DND-41 (cell line): ENCODE results near the gene TRA2A.

Experiments used
- EZH2 ChIP-seq: IDR thresholded peaks from 3 replicates; pipeline ENCODE4 v1.6.1; 2012; ENCODE audit warnings: borderline replicate concordance, low read depth, mild to moderate bottlenecking, moderate library complexity, low read length, inconsistent platforms; ENCODE audit not compliant: severe bottlenecking
- TF ChIP-seq, protein P1 (sequence below): IDR thresholded peaks from 2 replicates; pipeline ENCODE4 v1.5.1; 2012; ENCODE audit warnings: borderline replicate concordance, low read length, moderate library complexity, mild to moderate bottlenecking; ENCODE audit not compliant: poor library complexity, severe bottlenecking; ENCODE audit errors: extremely low read depth

DNA sequence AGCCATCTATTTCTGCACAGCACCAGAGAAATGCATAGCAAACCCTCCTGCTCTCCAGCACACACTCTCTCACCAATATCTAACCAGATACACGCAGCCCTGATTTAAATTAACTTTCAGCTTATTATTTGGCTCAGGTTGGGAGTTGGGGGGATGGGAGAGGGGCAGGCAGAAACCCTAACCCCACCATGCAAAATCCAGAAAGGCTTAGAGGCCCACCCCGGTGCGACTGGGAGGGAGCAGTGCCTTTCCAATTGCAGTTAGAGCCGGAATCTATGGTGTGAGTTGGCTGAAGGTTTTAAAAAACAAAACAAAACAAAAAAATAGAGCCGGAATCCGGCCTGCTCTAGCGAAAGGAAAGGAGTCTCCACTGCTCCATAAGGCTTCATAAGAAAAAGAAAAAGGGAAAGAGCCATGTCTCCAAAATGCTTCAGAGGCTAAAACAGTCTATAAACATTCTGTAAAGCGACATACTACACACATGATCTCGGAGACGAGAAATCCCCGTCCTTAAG lies 64.4 kb downstream of the TRA2A start:
- TF ChIP-seq, protein P1, sequence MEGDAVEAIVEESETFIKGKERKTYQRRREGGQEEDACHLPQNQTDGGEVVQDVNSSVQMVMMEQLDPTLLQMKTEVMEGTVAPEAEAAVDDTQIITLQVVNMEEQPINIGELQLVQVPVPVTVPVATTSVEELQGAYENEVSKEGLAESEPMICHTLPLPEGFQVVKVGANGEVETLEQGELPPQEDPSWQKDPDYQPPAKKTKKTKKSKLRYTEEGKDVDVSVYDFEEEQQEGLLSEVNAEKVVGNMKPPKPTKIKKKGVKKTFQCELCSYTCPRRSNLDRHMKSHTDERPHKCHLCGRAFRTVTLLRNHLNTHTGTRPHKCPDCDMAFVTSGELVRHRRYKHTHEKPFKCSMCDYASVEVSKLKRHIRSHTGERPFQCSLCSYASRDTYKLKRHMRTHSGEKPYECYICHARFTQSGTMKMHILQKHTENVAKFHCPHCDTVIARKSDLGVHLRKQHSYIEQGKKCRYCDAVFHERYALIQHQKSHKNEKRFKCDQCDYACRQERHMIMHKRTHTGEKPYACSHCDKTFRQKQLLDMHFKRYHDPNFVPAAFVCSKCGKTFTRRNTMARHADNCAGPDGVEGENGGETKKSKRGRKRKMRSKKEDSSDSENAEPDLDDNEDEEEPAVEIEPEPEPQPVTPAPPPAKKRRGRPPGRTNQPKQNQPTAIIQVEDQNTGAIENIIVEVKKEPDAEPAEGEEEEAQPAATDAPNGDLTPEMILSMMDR = no peak
- TF ChIP-seq EZH2 = no peak
